ENCODE data around the gene OR51F1.

GRCh38 chr11:4748438-4748837, 21.3 kb downstream of the OR51F1 start:
- TF ChIP-seq CTCF (IDR thresholded peaks at IDR 0.05; ENCODE audit: insufficient read depth, low read length), result no peak
- TF ChIP-seq SPI1 (IDR thresholded peaks at IDR 0.05; ENCODE audit: borderline replicate concordance, low read depth), result no peak

Data from HL-60 (cell line).